ENCODE measurements around the gene SYNE1. TPM values are rescaled to one million over a fixed set of nuclear protein-coding genes. Genes with fewer than 3 reads are reported as not detected.

The SYNE1 gene
- total RNA-seq, 1 donor from 2014 or later: 166 TPM

DNA sequence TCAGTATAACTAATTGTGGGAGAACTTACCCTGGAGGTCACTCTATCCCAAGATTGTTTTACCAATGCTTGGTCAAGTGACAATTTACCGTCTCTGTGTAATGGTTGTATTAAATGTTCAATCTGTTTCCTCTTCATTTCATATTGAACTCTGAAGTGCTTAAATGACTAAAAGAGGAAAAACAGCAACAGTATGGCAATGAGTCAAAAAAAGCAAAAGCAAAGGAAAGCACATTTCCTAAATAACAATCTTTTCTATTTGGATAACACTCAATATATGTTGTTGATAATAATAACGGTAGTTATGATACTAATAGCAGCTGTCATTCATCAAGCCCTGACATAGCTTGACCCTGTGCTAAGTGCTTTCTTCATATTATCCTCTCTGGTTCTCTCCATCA, 152.4 kb downstream of the SYNE1 start:
- no peak for ATAC-seq
- DNase-seq: no peak
- Histone ChIP-seq H3K4me1 (no peaks in the 10 kb centered on the region), H3K9me3 (no peaks in the 10 kb centered on the region), H3K36me3 (peaks cover 18% of the 10 kb centered on the region), H3K4me3 (no peak overlapping the region), H3K27ac (no peak overlapping the region), H3K27me3 (ENCODE audit: low read depth) (no peaks in the 10 kb centered on the region)
- intact Hi-C loops (cut with DNase I): no loop called here
- no peak for TF ChIP-seq CTCF (IDR thresholded peaks at IDR 0.05)

- Histone ChIP-seq H3K36me3 (peaks cover 18% of the 10 kb centered on the region), H3K27ac (no peak overlapping the region), H3K4me1 (no peaks in the 10 kb centered on the region), H3K9me3 (no peaks in the 10 kb centered on the region), H3K27me3 (ENCODE audit: low read depth) (no peaks in the 10 kb centered on the region), H3K4me3 (no peak overlapping the region)
- ATAC-seq (no peak), DNase-seq (no peak)
- TF ChIP-seq CTCF (IDR thresholded peaks at IDR 0.05): no peak
- intact Hi-C loops (cut with DNase I): no loop called here
These were observed 154.9 kb downstream of the SYNE1 start for GRCh38 chr6:152482289-152482688.

- no peak for TF ChIP-seq CTCF (IDR thresholded peaks at IDR 0.05)
These were observed 158.7 kb downstream of the SYNE1 start for GRCh38 chr6:152478377-152479010.

DNA sequence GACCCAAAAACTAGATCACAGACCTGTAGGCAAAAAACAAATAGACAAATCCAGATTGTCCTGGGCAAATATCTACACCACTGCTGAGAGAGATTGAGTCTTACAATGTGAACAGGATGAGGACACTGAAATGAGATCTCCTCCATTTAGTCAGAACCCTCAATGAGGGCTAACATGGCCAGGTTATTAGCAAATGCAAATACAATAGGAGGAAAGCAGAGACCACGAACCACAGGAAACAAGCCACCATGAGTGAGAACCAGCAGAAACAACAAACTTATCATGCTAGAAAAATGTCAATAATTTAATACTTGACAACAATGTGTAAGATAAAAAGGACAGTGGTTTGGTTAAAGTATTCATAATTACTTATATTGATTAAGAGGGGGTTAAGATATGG, 162.8 kb downstream of the SYNE1 start:
- H3K27ac ChIP-seq: no peak overlapping the region
- no peaks in the 10 kb centered on the region for H3K36me3 ChIP-seq
- intact Hi-C loops (cut with DNase I): no loop called here
- no peak for DNase-seq
- H3K9me3 ChIP-seq: no peaks in the 10 kb centered on the region
- H3K4me1 ChIP-seq: no peaks in the 10 kb centered on the region
- ATAC-seq: no peak
- no peaks in the 10 kb centered on the region for H3K27me3 ChIP-seq (ENCODE audit: low read depth)
- no peak overlapping the region for H3K4me3 ChIP-seq
- no peak for TF ChIP-seq CTCF (IDR thresholded peaks at IDR 0.05)

More at GRCh38 chr6:152478377-152479010, 158.7 kb downstream of the SYNE1 start:
- Histone ChIP-seq H3K4me1 (no peaks in the 10 kb centered on the region), H3K9me3 (no peaks in the 10 kb centered on the region), H3K27ac (no peak overlapping the region), H3K4me3 (no peak overlapping the region), H3K27me3 (ENCODE audit: low read depth) (no peaks in the 10 kb centered on the region), H3K36me3 (peaks cover 18% of the 10 kb centered on the region)
- intact Hi-C loops (cut with DNase I): no loop called here
- ATAC-seq (no peak), DNase-seq (no peak)

DNA sequence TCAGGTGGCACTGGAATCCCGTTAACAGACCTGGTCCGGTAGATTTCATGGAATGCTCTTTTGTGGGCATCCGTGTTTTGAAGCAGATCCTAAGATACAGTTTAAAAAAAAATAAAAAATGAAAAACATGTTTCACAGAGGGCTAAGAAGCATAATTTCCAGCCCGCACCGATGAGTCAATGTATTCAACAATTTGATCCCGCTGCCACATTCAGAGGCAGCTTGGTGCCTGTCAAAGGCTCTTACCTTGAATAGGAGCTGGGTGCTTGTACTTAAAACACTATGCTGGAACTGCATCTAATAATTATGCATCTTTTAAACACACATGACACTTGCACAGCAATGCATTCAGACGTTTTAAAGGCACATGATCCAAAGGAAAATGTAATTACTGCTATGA, 164.8 kb downstream of the SYNE1 start:
- no peak overlapping the region for H3K27ac ChIP-seq
- H3K9me3 ChIP-seq: no peaks in the 10 kb centered on the region
- TF ChIP-seq CTCF (IDR thresholded peaks at IDR 0.05): no peak
- ATAC-seq (no peak), DNase-seq (no peak)
- no peaks in the 10 kb centered on the region for H3K27me3 ChIP-seq (ENCODE audit: low read depth)
- H3K4me3 ChIP-seq: no peak overlapping the region
- H3K4me1 ChIP-seq: no peaks in the 10 kb centered on the region
- intact Hi-C loops (cut with DNase I): no loop called here
- H3K36me3 ChIP-seq: no peaks in the 10 kb centered on the region

Measured in lower lobe of right lung (tissue), 2 donors.